Neural cell (in vitro differentiated cells): ENCODE data around the gene SUGCT. TPM values are rescaled to one million over a fixed set of nuclear protein-coding genes. Genes with fewer than 3 reads are reported as not detected.
"Not testable (repeated sequence)": the region's sequence is repeated elsewhere in the genome, so short reads cannot be mapped to it uniquely, and the experiment has no call there.

Experiments
- H2AFZ ChIP-seq: fragments of 200-600, 300-800 bp; sonication (generic), shearing (Covaris generic); 2 replicates; pipeline ENCODE4 v1.6.0; 2014; ENCODE audit warnings: low read depth, mild to moderate bottlenecking, antibody characterized with exemption, low read length, moderate library complexity
- H3F3A ChIP-seq: fragments of 200-600 bp; shearing (Covaris generic); 2 replicates; pipeline ENCODE4 v1.6.1; 2016; ENCODE audit warnings: mild to moderate bottlenecking, moderate library complexity, mixed read lengths, antibody characterized with exemption, low read length; ENCODE audit not compliant: insufficient read depth, poor library complexity, severe bottlenecking
- H3K27ac ChIP-seq: fragments of 200-600, 300-800 bp; sonication (generic), shearing (Covaris generic); 2 replicates; pipeline ENCODE4 v1.5.1; 2014; ENCODE audit warnings: mild to moderate bottlenecking, low read length, moderate library complexity
- H3K27me3 ChIP-seq: fragments of 300-800, 200-600 bp; sonication (generic), shearing (Covaris generic); 2 replicates; pipeline ENCODE4 v1.6.0; 2014; ENCODE audit warnings: mild to moderate bottlenecking, low read depth, low read length, moderate library complexity; ENCODE audit not compliant: insufficient read depth
- H3K36me3 ChIP-seq: fragments of 300-800, 200-600 bp; sonication (generic), shearing (Covaris generic); 2 replicates; pipeline ENCODE4 v1.5.1; 2014; ENCODE audit warnings: mild to moderate bottlenecking, antibody characterized with exemption, low read length, moderate library complexity; ENCODE audit not compliant: insufficient read depth
- H3K4me2 ChIP-seq: fragments of 300-800, 200-600 bp; sonication (generic), shearing (Covaris generic); 2 replicates; pipeline ENCODE4 v1.6.0; 2014; ENCODE audit warnings: mild to moderate bottlenecking, low read length
- H3K4me3 ChIP-seq: fragments of 300-800, 200-600 bp; sonication (generic), shearing (Covaris generic); 2 replicates; pipeline ENCODE4 v1.5.1; 2014; ENCODE audit warnings: mild to moderate bottlenecking, low read length, moderate library complexity
- H3K79me2 ChIP-seq: fragments of 200-600 bp; shearing (Covaris generic); replicated peaks from 2 replicates; pipeline ENCODE4 v1.6.0; 2014; ENCODE audit warnings: mild to moderate bottlenecking, low read length, moderate library complexity; ENCODE audit not compliant: insufficient read depth
- H3K9ac ChIP-seq: fragments of 300-800, 200-600 bp; sonication (generic), shearing (Covaris generic); 2 replicates; pipeline ENCODE4 v1.6.1; 2016; ENCODE audit warnings: mild to moderate bottlenecking, low read length, mixed read lengths
- H3K9me2 ChIP-seq: fragments of 200-600 bp; shearing (Covaris generic); 2 replicates; pipeline ENCODE4 v1.6.1; 2016; ENCODE audit warnings: mild to moderate bottlenecking, low read length, mixed read lengths; ENCODE audit not compliant: insufficient read depth
- H3K9me3 ChIP-seq: fragments of 200-600, 300-800 bp; sonication (generic), shearing (Covaris generic); 2 replicates; pipeline ENCODE4 v1.6.1; 2016; ENCODE audit warnings: mild to moderate bottlenecking, mixed run types, low read length, moderate library complexity, mixed read lengths
- H4K20me1 ChIP-seq: fragments of 200-600 bp; shearing (Covaris generic); 2 replicates; pipeline ENCODE4 v1.6.1; 2016; ENCODE audit warnings: mild to moderate bottlenecking, mixed run types; ENCODE audit not compliant: insufficient read depth
- EP300 ChIP-seq: fragments of 450-650 bp; conservative IDR thresholded peaks from 2 replicates; pipeline ENCODE4 v1.6.1; 2014; ENCODE audit warnings: antibody characterized with exemption, mild to moderate bottlenecking, moderate library complexity; ENCODE audit not compliant: poor library complexity, severe bottlenecking
- EZH2 ChIP-seq: fragments of 200-600, 300-800 bp; shearing (Covaris generic), sonication (generic); IDR thresholded peaks from 2 replicates; pipeline ENCODE4 v1.6.1; 2014; ENCODE audit warnings: antibody characterized with exemption, low read length, borderline replicate concordance, mild to moderate bottlenecking; ENCODE audit not compliant: insufficient read depth, poor library complexity, severe bottlenecking
- MXI1 ChIP-seq: fragments of 450-650 bp; conservative IDR thresholded peaks from 2 replicates; pipeline ENCODE4 v1.6.1; 2014; ENCODE audit warnings: antibody characterized with exemption, mild to moderate bottlenecking; ENCODE audit not compliant: poor library complexity, severe bottlenecking
- POLR2AphosphoS5 ChIP-seq: IDR thresholded peaks from 2 replicates; pipeline ENCODE4 v1.6.1; 2012
- RAD21 ChIP-seq: fragments of 450-650 bp; conservative IDR thresholded peaks from 2 replicates; pipeline ENCODE4 v1.6.1; 2014; ENCODE audit warnings: antibody characterized with exemption, mild to moderate bottlenecking, moderate library complexity
- SMC3 ChIP-seq: fragments of 450-650 bp; conservative IDR thresholded peaks from 2 replicates; pipeline ENCODE4 v1.6.1; 2014; ENCODE audit warnings: antibody characterized with exemption, mild to moderate bottlenecking, moderate library complexity; ENCODE audit not compliant: poor library complexity
- TAF1 ChIP-seq: IDR thresholded peaks from 2 replicates; pipeline ENCODE4 v1.6.1; 2012; ENCODE audit warnings: low read depth
- polyA plus RNA-seq: library from polyadenylated mRNA; depleted of rRNA; stranded (reverse); fragments of >200 nt; gene quantifications from 2 replicates; pipeline ENCODE4 v1.2.3, GENCODE V29; 2014
- TF ChIP-seq, protein P1 (sequence below): fragments of 450-650 bp; IDR thresholded peaks from 2 replicates; pipeline ENCODE4 v1.5.1; 2014; ENCODE audit warnings: antibody characterized with exemption, mild to moderate bottlenecking, moderate library complexity; ENCODE audit not compliant: poor library complexity, severe bottlenecking
- TF ChIP-seq, protein P2 (sequence below): IDR thresholded peaks from 2 replicates; pipeline ENCODE4 v1.6.1; 2012; ENCODE audit warnings: borderline replicate concordance

SUGCT gene
- polyA plus RNA-seq, 1 donor from 2014 or later = not detected

DNA sequence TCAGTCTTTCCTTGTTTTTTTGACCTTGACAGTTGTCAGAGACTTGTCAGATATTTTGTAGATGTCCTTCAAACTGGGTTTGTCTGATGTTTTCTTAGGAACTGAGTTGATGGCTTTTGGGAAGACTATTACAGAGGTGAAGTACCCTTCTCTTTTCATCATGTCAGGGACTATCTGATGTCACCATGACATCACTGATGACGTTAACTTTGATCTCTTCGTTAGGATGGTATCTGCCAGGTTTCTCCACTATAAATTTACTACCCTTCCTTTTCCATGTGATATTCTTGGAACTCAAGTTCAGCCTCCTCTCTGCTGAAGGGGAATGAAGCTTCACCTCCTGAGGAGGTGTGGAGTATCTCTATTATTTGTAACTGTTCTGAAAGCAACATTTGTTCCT, 78.5 kb downstream of the SUGCT start:
- Histone ChIP-seq H3K27ac (no peak overlapping the region), H3F3A (no peaks in the 10 kb centered on the region), H2AFZ (no peak overlapping the region)

DNA sequence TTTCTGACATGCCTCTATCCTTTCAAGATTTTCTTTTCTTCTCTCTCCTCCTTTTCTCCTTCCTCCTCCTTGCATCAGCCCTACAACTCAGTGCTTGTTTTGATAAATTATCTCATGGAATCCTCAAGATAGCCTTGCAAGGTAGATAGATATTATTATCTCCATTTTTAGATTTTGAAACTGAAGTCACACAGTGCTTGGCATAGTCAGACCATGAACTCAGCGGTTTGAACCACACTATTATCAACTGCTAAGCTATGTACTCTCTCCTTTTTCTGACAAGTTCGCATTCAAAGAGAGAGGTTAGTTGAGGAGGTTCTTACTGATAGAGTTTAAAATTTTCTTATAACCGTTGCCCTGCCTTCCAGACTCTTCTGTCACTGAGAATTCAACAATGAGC, 79.1 kb downstream of the SUGCT start:
- Histone ChIP-seq H3K36me3 (no peaks in the 10 kb centered on the region), H3K27me3 (no peaks in the 10 kb centered on the region), H3F3A (no peaks in the 10 kb centered on the region), H3K4me3 (no peak overlapping the region), H3K27ac (no peak overlapping the region), H3K9me2 (no peaks in the 10 kb centered on the region), H3K9ac (no peak overlapping the region), H3K4me2 (no peak overlapping the region), H3K9me3 (no peaks in the 10 kb centered on the region), H4K20me1 (no peaks in the 10 kb centered on the region), H3K79me2 (no peaks in the 10 kb centered on the region), H2AFZ (no peak overlapping the region)
- TF ChIP-seq, protein P1, sequence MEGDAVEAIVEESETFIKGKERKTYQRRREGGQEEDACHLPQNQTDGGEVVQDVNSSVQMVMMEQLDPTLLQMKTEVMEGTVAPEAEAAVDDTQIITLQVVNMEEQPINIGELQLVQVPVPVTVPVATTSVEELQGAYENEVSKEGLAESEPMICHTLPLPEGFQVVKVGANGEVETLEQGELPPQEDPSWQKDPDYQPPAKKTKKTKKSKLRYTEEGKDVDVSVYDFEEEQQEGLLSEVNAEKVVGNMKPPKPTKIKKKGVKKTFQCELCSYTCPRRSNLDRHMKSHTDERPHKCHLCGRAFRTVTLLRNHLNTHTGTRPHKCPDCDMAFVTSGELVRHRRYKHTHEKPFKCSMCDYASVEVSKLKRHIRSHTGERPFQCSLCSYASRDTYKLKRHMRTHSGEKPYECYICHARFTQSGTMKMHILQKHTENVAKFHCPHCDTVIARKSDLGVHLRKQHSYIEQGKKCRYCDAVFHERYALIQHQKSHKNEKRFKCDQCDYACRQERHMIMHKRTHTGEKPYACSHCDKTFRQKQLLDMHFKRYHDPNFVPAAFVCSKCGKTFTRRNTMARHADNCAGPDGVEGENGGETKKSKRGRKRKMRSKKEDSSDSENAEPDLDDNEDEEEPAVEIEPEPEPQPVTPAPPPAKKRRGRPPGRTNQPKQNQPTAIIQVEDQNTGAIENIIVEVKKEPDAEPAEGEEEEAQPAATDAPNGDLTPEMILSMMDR = no peak
- TF ChIP-seq RAD21 (no peak), SMC3 (no peak), MXI1 (no peak), POLR2AphosphoS5 (no peak), TAF1 (no peak), EP300 (no peak), EZH2 (no peak)
- TF ChIP-seq, protein P2, sequence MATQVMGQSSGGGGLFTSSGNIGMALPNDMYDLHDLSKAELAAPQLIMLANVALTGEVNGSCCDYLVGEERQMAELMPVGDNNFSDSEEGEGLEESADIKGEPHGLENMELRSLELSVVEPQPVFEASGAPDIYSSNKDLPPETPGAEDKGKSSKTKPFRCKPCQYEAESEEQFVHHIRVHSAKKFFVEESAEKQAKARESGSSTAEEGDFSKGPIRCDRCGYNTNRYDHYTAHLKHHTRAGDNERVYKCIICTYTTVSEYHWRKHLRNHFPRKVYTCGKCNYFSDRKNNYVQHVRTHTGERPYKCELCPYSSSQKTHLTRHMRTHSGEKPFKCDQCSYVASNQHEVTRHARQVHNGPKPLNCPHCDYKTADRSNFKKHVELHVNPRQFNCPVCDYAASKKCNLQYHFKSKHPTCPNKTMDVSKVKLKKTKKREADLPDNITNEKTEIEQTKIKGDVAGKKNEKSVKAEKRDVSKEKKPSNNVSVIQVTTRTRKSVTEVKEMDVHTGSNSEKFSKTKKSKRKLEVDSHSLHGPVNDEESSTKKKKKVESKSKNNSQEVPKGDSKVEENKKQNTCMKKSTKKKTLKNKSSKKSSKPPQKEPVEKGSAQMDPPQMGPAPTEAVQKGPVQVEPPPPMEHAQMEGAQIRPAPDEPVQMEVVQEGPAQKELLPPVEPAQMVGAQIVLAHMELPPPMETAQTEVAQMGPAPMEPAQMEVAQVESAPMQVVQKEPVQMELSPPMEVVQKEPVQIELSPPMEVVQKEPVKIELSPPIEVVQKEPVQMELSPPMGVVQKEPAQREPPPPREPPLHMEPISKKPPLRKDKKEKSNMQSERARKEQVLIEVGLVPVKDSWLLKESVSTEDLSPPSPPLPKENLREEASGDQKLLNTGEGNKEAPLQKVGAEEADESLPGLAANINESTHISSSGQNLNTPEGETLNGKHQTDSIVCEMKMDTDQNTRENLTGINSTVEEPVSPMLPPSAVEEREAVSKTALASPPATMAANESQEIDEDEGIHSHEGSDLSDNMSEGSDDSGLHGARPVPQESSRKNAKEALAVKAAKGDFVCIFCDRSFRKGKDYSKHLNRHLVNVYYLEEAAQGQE = no peak

More for the DNA sequence above, 78.5 kb downstream of the SUGCT start:
- Histone ChIP-seq H3K9me3 (no peaks in the 10 kb centered on the region), H3K27me3 (no peaks in the 10 kb centered on the region), H3K4me2 (no peak overlapping the region), H3K36me3 (no peaks in the 10 kb centered on the region), H4K20me1 (no peaks in the 10 kb centered on the region), H3K79me2 (no peaks in the 10 kb centered on the region), H3K9ac (no peak overlapping the region), H3K4me3 (no peak overlapping the region), H3K9me2 (no peaks in the 10 kb centered on the region)
- TF ChIP-seq, protein P1 = no peak
- TF ChIP-seq RAD21 (no peak), TAF1 (no peak), POLR2AphosphoS5 (no peak), EZH2 (no peak), SMC3 (no peak), EP300 (no peak), MXI1 (no peak)
- TF ChIP-seq, protein P2 = no peak

DNA sequence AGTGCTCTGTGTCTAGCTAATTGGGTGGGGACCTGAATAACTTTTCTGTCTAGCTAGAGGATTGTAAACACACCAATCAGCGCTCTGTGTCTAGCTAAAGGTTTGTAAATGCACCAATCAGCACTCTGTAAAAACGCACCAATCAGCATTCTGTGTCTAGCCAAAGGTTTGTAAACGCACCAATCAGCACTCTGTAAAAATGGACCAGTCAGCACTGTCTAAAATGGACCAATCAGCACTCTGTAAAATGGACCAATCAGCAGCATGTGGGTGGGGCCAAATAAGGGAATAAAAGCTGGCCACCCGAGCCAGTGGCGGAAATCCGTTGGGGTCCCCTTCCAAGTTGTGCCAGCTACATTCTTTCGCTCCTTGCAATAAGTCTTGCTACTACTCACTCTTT, 83.8 kb downstream of the SUGCT start:
- H3K4me3 ChIP-seq, H3K27ac ChIP-seq, H3K27me3 ChIP-seq, H3F3A ChIP-seq, H3K36me3 ChIP-seq, H3K4me2 ChIP-seq, H2AFZ ChIP-seq, H3K9ac ChIP-seq, H3K9me3 ChIP-seq, H4K20me1 ChIP-seq, H3K79me2 ChIP-seq, H3K9me2 ChIP-seq: not testable (repeated sequence)
